HEK293 (cell line): ENCODE results near the gene NRSN2.
A peak's percentile ranks its signal among the peaks of the same experiment; 100 is the strongest.

Experiments used
- BCL11A ChIP-seq: fragments of 450-650 bp; formaldehyde crosslinking; IDR thresholded peaks from 2 replicates; pipeline ENCODE4 v1.5.1; 2016; ENCODE audit warnings: low read depth, missing biosample characterization, missing genetic modification characterization
- GLIS2 ChIP-seq: fragments of 450-650 bp; formaldehyde crosslinking; IDR thresholded peaks from 2 replicates; pipeline ENCODE4 v1.5.1; 2016; ENCODE audit warnings: missing biosample characterization, missing genetic modification characterization
- IKZF3 ChIP-seq: fragments of 450-650 bp; IDR thresholded peaks from 2 replicates; pipeline ENCODE4 v1.5.0; 2018; ENCODE audit warnings: missing biosample characterization, mild to moderate bottlenecking, missing genetic modification characterization, moderate library complexity
- KLF16 ChIP-seq: fragments of 450-650 bp; formaldehyde crosslinking; IDR thresholded peaks from 2 replicates; pipeline ENCODE4 v1.5.1; 2017; ENCODE audit warnings: missing biosample characterization, missing genetic modification characterization
- KLF7 ChIP-seq: fragments of 450-650 bp; formaldehyde crosslinking; IDR thresholded peaks from 2 replicates; pipeline ENCODE4 v1.5.1; 2016; ENCODE audit warnings: missing biosample characterization, missing genetic modification characterization, borderline replicate concordance
- KLF9 ChIP-seq: fragments of 450-650 bp; formaldehyde crosslinking; IDR thresholded peaks from 2 replicates; pipeline ENCODE4 v1.5.1; 2016; ENCODE audit warnings: missing biosample characterization, missing genetic modification characterization, low read depth
- MYNN ChIP-seq: fragments of 450-650 bp; formaldehyde crosslinking; IDR thresholded peaks from 2 replicates; pipeline ENCODE4 v1.5.1; 2016; ENCODE audit warnings: missing biosample characterization, missing genetic modification characterization, borderline replicate concordance
- PRDM1 ChIP-seq: fragments of 450-650 bp; formaldehyde crosslinking; IDR thresholded peaks from 2 replicates; pipeline ENCODE4; 2016; ENCODE audit warnings: missing biosample characterization, missing genetic modification characterization
- SCRT1 ChIP-seq: fragments of 450-650 bp; formaldehyde crosslinking; IDR thresholded peaks from 2 replicates; pipeline ENCODE4 v1.5.1; 2016; ENCODE audit warnings: missing biosample characterization, missing genetic modification characterization, borderline replicate concordance
- SP2 ChIP-seq: fragments of 450-650 bp; formaldehyde crosslinking; IDR thresholded peaks from 2 replicates; pipeline ENCODE4 v1.5.1; 2016; ENCODE audit warnings: missing biosample characterization, missing genetic modification characterization
- ZBTB7A ChIP-seq: fragments of 450-650 bp; formaldehyde crosslinking; IDR thresholded peaks from 2 replicates; pipeline ENCODE4 v1.5.1; 2016; ENCODE audit warnings: low read depth, missing biosample characterization, missing genetic modification characterization
- ZFHX2 ChIP-seq: fragments of 450-650 bp; formaldehyde crosslinking; conservative IDR thresholded peaks from 2 replicates; pipeline ENCODE4 v1.5.1; 2016; ENCODE audit warnings: missing biosample characterization, missing genetic modification characterization
- ZFP37 ChIP-seq: fragments of 450-650 bp; formaldehyde crosslinking; IDR thresholded peaks from 2 replicates; pipeline ENCODE4 v1.5.1; 2016; ENCODE audit warnings: missing biosample characterization, missing genetic modification characterization
- ZIC2 ChIP-seq: fragments of 450-650 bp; formaldehyde crosslinking; IDR thresholded peaks from 2 replicates; pipeline ENCODE4 v1.5.1; 2016; ENCODE audit warnings: missing biosample characterization, missing genetic modification characterization
- ZNF155 ChIP-seq: fragments of 450-650 bp; formaldehyde crosslinking; IDR thresholded peaks from 2 replicates; pipeline ENCODE4 v1.5.1; 2016; ENCODE audit warnings: missing biosample characterization, missing genetic modification characterization
- ZNF175 ChIP-seq: fragments of 450-650 bp; formaldehyde crosslinking; IDR thresholded peaks from 2 replicates; pipeline ENCODE4 v1.5.1; 2016; ENCODE audit warnings: missing biosample characterization, missing genetic modification characterization
- ZNF19 ChIP-seq: fragments of 450-650 bp; formaldehyde crosslinking; IDR thresholded peaks from 2 replicates; pipeline ENCODE4; 2016; ENCODE audit warnings: missing biosample characterization, missing genetic modification characterization, low read depth
- ZNF202 ChIP-seq: fragments of 450-650 bp; formaldehyde crosslinking; IDR thresholded peaks from 2 replicates; pipeline ENCODE4 v1.5.1; 2016; ENCODE audit warnings: missing biosample characterization, missing genetic modification characterization, borderline replicate concordance
- ZNF280C ChIP-seq: fragments of 450-650 bp; formaldehyde crosslinking; IDR thresholded peaks from 2 replicates; pipeline ENCODE4 v1.5.1; 2016; ENCODE audit warnings: missing biosample characterization, missing genetic modification characterization
- ZNF302 ChIP-seq: fragments of 450-650 bp; formaldehyde crosslinking; IDR thresholded peaks from 2 replicates; pipeline ENCODE4 v1.5.1; 2016; ENCODE audit warnings: missing biosample characterization, missing genetic modification characterization, low read depth
- ZNF391 ChIP-seq: fragments of 450-650 bp; formaldehyde crosslinking; IDR thresholded peaks from 2 replicates; pipeline ENCODE4 v1.5.1; 2016; ENCODE audit warnings: low read depth, missing biosample characterization, missing genetic modification characterization, borderline replicate concordance
- ZNF433 ChIP-seq: fragments of 450-650 bp; formaldehyde crosslinking; IDR thresholded peaks from 2 replicates; pipeline ENCODE4 v1.5.1; 2016; ENCODE audit warnings: missing biosample characterization, missing genetic modification characterization, low read depth
- ZNF48 ChIP-seq: fragments of 450-650 bp; formaldehyde crosslinking; IDR thresholded peaks from 2 replicates; pipeline ENCODE4 v1.5.1; 2016; ENCODE audit warnings: missing biosample characterization, missing genetic modification characterization
- ZNF501 ChIP-seq: fragments of 450-650 bp; formaldehyde crosslinking; IDR thresholded peaks from 2 replicates; pipeline ENCODE4 v1.5.1; 2016; ENCODE audit warnings: missing biosample characterization, missing genetic modification characterization
- ZNF513 ChIP-seq: fragments of 450-650 bp; IDR thresholded peaks from 2 replicates; pipeline ENCODE4 v1.5.1; 2018; ENCODE audit warnings: missing biosample characterization, missing genetic modification characterization
- ZNF530 ChIP-seq: fragments of 450-650 bp; formaldehyde crosslinking; IDR thresholded peaks from 2 replicates; pipeline ENCODE4 v1.5.1; 2016; ENCODE audit warnings: low read depth, missing biosample characterization, missing genetic modification characterization
- ZNF600 ChIP-seq: fragments of 450-650 bp; formaldehyde crosslinking; IDR thresholded peaks from 2 replicates; pipeline ENCODE4 v1.5.1; 2016; ENCODE audit warnings: missing biosample characterization, missing genetic modification characterization
- ZNF610 ChIP-seq: fragments of 450-650 bp; formaldehyde crosslinking; IDR thresholded peaks from 2 replicates; pipeline ENCODE4 v1.5.1; 2016; ENCODE audit warnings: missing biosample characterization, missing genetic modification characterization, borderline replicate concordance
- ZNF623 ChIP-seq: fragments of 450-650 bp; formaldehyde crosslinking; IDR thresholded peaks from 2 replicates; pipeline ENCODE4 v1.5.1; 2016; ENCODE audit warnings: missing biosample characterization, missing genetic modification characterization
- ZNF654 ChIP-seq: fragments of 450-650 bp; formaldehyde crosslinking; IDR thresholded peaks from 2 replicates; pipeline ENCODE4 v1.5.1; 2016; ENCODE audit warnings: low read depth, missing biosample characterization, missing genetic modification characterization
- ZNF660 ChIP-seq: fragments of 450-650 bp; IDR thresholded peaks from 2 replicates; pipeline ENCODE4 v1.5.1; 2018; ENCODE audit warnings: missing biosample characterization, mild to moderate bottlenecking, missing genetic modification characterization
- ZNF777 ChIP-seq: fragments of 450-650 bp; formaldehyde crosslinking; IDR thresholded peaks from 2 replicates; pipeline ENCODE4 v1.5.1; 2017; ENCODE audit warnings: missing biosample characterization, missing genetic modification characterization, borderline replicate concordance
- ZNF837 ChIP-seq: fragments of 450-650 bp; formaldehyde crosslinking; IDR thresholded peaks from 2 replicates; pipeline ENCODE4 v1.5.1; 2016; ENCODE audit warnings: missing biosample characterization, missing genetic modification characterization
- ZSCAN4 ChIP-seq: fragments of 450-650 bp; formaldehyde crosslinking; IDR thresholded peaks from 2 replicates; pipeline ENCODE4 v1.5.1; 2017; ENCODE audit warnings: missing biosample characterization, missing genetic modification characterization
- ZXDB ChIP-seq: fragments of 450-650 bp; formaldehyde crosslinking; IDR thresholded peaks from 2 replicates; pipeline ENCODE4 v1.5.1; 2016; ENCODE audit warnings: missing biosample characterization, missing genetic modification characterization
- TF ChIP-seq, protein P1 (sequence below): fragments of 450-650 bp; formaldehyde crosslinking; IDR thresholded peaks from 2 replicates; pipeline ENCODE4 v1.5.1; 2016; ENCODE audit warnings: missing biosample characterization, missing genetic modification characterization

NRSN2 gene

GRCh38 chr20:330233-331149, 16.4 kb upstream of the NRSN2 start (continued):
- peak; percentile 96 for TF ChIP-seq ZNF654
- no peak for TF ChIP-seq ZNF777 (tag by site-specific recombination)
- TF ChIP-seq SP2 = no peak
- TF ChIP-seq, protein P1, sequence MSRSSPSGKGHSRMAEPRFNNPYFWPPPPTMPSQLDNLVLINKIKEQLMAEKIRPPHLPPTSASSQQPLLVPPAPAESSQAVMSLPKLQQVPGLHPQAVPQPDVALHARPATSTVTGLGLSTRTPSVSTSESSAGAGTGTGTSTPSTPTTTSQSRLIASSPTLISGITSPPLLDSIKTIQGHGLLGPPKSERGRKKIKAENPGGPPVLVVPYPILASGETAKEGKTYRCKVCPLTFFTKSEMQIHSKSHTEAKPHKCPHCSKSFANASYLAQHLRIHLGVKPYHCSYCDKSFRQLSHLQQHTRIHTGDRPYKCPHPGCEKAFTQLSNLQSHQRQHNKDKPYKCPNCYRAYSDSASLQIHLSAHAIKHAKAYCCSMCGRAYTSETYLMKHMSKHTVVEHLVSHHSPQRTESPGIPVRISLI (tag by site-specific recombination) = no peak
- no peak for TF ChIP-seq ZNF391 (tag by site-specific recombination)
- TF ChIP-seq SCRT1 (tag by site-specific recombination) = no peak
- no peak for TF ChIP-seq ZIC2 (tag by site-specific recombination)
- TF ChIP-seq ZNF513 (tag by site-specific recombination) = no peak
- no peak for TF ChIP-seq MYNN (tag by site-specific recombination)
- no peak for TF ChIP-seq ZNF530
- TF ChIP-seq ZNF175 (tag by site-specific recombination) = no peak
- TF ChIP-seq ZNF19 = no peak
- TF ChIP-seq ZNF501 = no peak
- no peak for TF ChIP-seq ZNF202 (tag by site-specific recombination)
- no peak for TF ChIP-seq ZNF433
- TF ChIP-seq GLIS2 (tag by site-specific recombination) = no peak
- no peak for TF ChIP-seq PRDM1 (tag by site-specific recombination)
- TF ChIP-seq ZNF623 (tag by site-specific recombination) = no peak
- TF ChIP-seq ZNF48 (tag by site-specific recombination) = no peak
- no peak for TF ChIP-seq ZNF610 (tag by site-specific recombination)
- TF ChIP-seq KLF9 = 0 out of 2 replicates have a peak, but pooled peaks have one; percentile 31
- 0 out of 2 replicates have a peak, but pooled peaks have one; percentile 39 for TF ChIP-seq ZNF600 (tag by site-specific recombination)
- no peak for TF ChIP-seq IKZF3 (tag by site-specific recombination)
- no peak for TF ChIP-seq ZSCAN4 (tag by site-specific recombination)
- no peak for TF ChIP-seq ZBTB7A (tag by site-specific recombination)
- no peak for TF ChIP-seq BCL11A (tag by site-specific recombination)
- no peak for TF ChIP-seq ZNF155
- no peak for TF ChIP-seq ZNF280C (tag by site-specific recombination)
- TF ChIP-seq ZFP37 (tag by site-specific recombination) = no peak
- no peak for TF ChIP-seq ZNF837 (tag by site-specific recombination)
- no peak for TF ChIP-seq KLF16 (tag by site-specific recombination)
- TF ChIP-seq ZNF660 (tag by site-specific recombination) = no peak
- no peak for TF ChIP-seq ZNF302
- no peak for TF ChIP-seq KLF7
- no peak for TF ChIP-seq ZXDB (tag by site-specific recombination)
- 0 out of 2 replicates have a peak, but pooled peaks have one; percentile 20 for TF ChIP-seq ZFHX2 (tag by site-specific recombination)
